AG04450 (cell line): Measurements from ENCODE around the gene SATB1. TPM values are rescaled to one million over a fixed set of nuclear protein-coding genes. Genes with fewer than 3 reads are reported as not detected.

ENCODE experiments used
- CTCF ChIA-PET: fragments of 300-600, 350-600 bp; formaldehyde crosslinking; extraction: SDS; loops from one replicate; lab custom pipeline; 2022; ENCODE audit warnings: antibody characterized with exemption, inconsistent platforms; lab: Charles Lee
- POLR2A ChIA-PET: fragments of 350-600 bp; formaldehyde crosslinking; extraction: SDS; loops from one replicate; lab custom pipeline; 2021; ENCODE audit warnings: antibody characterized with exemption, inconsistent platforms; lab: Yijun Ruan, JAX
- DNase-seq: peaks from one replicate; pipeline ENCODE4 v3.0.0-alpha.2; 2011; ENCODE audit warnings: low read depth, low spot score
- H3K27ac ChIP-seq: one replicate; pipeline ENCODE4 v1.5.1; 2012; ENCODE audit warnings: low read depth, low read length, control low read depth
- H3K27me3 ChIP-seq: one replicate; pipeline ENCODE4 v1.6.0; 2012; ENCODE audit warnings: low read length; ENCODE audit not compliant: control insufficient read depth, insufficient read depth
- H3K4me3 ChIP-seq: 2 replicates; pipeline ENCODE4 v1.5.1; 2011; ENCODE audit warnings: mild to moderate bottlenecking, low read depth, low read length, control low read depth
- H3K9me3 ChIP-seq: 2 replicates; pipeline ENCODE4 v1.5.1; 2012; ENCODE audit warnings: low read length; ENCODE audit not compliant: control insufficient read depth, insufficient read depth
- CTCF ChIP-seq: IDR thresholded peaks from 2 replicates; pipeline ENCODE4 v1.5.1; 2011; ENCODE audit warnings: low read depth, low read length, control low read depth, inconsistent platforms
- polyA plus RNA-seq: library from polyadenylated mRNA; depleted of rRNA; stranded (reverse); fragments of >200 nt; gene quantifications from 2 replicates; pipeline ENCODE4 v1.2.3, GENCODE V29; 2011

The SATB1 gene
- polyA plus RNA-seq, 1 experiment: 12.3 TPM

- CTCF ChIA-PET: interaction anchor here (0.5 kb wide), 1 partner anchor 29 kb away, joined by 3 read pairs; no protein-coding TSS in a partner anchor
- POLR2A ChIA-PET: no interaction called here
- TF ChIP-seq CTCF: no peak
- Histone ChIP-seq H3K9me3 (no peaks in the 10 kb centered on the region), H3K27me3 (no peaks in the 10 kb centered on the region), H3K27ac (no peak overlapping the region), H3K4me3 (no peak overlapping the region)
- no peak for DNase-seq
Measured at GRCh38 chr3:18417904-18418572, 7.1 kb downstream of the SATB1 start.

GRCh38 chr3:18416332-18416731, 8.8 kb downstream of the SATB1 start:
- POLR2A ChIA-PET: no interaction called here

GRCh38 chr3:18415839-18416238, 9.3 kb downstream of the SATB1 start:
- Histone ChIP-seq H3K4me3 (no peak overlapping the region), H3K27me3 (no peaks in the 10 kb centered on the region), H3K27ac (no peak overlapping the region), H3K9me3 (no peaks in the 10 kb centered on the region)
- CTCF ChIA-PET: no interaction called here
- TF ChIP-seq CTCF: no peak
- no peak for DNase-seq
- POLR2A ChIA-PET: no interaction called here

More at GRCh38 chr3:18416332-18416731, 8.8 kb downstream of the SATB1 start:
- no peak overlapping the region for H3K4me3 ChIP-seq
- CTCF ChIA-PET: no interaction called here
- no peaks in the 10 kb centered on the region for H3K9me3 ChIP-seq
- no peak overlapping the region for H3K27ac ChIP-seq
- no peak for TF ChIP-seq CTCF
- no peaks in the 10 kb centered on the region for H3K27me3 ChIP-seq
- no peak for DNase-seq

- POLR2A ChIA-PET: no interaction called here
- H3K9me3 ChIP-seq: no peaks in the 10 kb centered on the region
- TF ChIP-seq CTCF: no peak
- CTCF ChIA-PET: no interaction called here
- no peak overlapping the region for H3K27ac ChIP-seq
- DNase-seq: no peak
- no peaks in the 10 kb centered on the region for H3K27me3 ChIP-seq
- H3K4me3 ChIP-seq: no peak overlapping the region
Measured at GRCh38 chr3:18415167-18415566, 10.0 kb downstream of the SATB1 start.

GRCh38 chr3:18412684-18413083, 12.5 kb downstream of the SATB1 start:
- no peak for DNase-seq
- Histone ChIP-seq H3K9me3 (no peaks in the 10 kb centered on the region), H3K4me3 (no peak overlapping the region), H3K27ac (no peak overlapping the region), H3K27me3 (no peaks in the 10 kb centered on the region)
- POLR2A ChIA-PET: no interaction called here
- TF ChIP-seq CTCF: no peak
- CTCF ChIA-PET: no interaction called here
